Measurements from ENCODE around the gene GSTO1. TPM values are rescaled to one million over a fixed set of nuclear protein-coding genes. Genes with fewer than 3 reads are reported as not detected.

Gene GSTO1
- polyA plus RNA-seq, 1 donor (not counting 4 experiments of a cell fraction or from before 2014, with no cell fraction given): 338 TPM

GRCh38 chr10:104296687-104297436 is 42.2 kb downstream of the GSTO1 start:
- no peaks in the 10 kb centered on the region for H3K27me3 ChIP-seq (ENCODE audit: control insufficient read depth, extremely low read depth, insufficient read depth, low read length)
- no peak overlapping the region for H3K4me2 ChIP-seq (ENCODE audit: control insufficient read depth, extremely low read depth, insufficient read depth, low read depth, low read length)
- peaks cover 16% of the 10 kb centered on the region for H3K4me1 ChIP-seq (ENCODE audit: control insufficient read depth, extremely low read depth, insufficient read depth, low read length)
- no peak for TF ChIP-seq EZH2 (IDR thresholded peaks at IDR 0.05; ENCODE audit: low read length)
- TF ChIP-seq, protein P1, sequence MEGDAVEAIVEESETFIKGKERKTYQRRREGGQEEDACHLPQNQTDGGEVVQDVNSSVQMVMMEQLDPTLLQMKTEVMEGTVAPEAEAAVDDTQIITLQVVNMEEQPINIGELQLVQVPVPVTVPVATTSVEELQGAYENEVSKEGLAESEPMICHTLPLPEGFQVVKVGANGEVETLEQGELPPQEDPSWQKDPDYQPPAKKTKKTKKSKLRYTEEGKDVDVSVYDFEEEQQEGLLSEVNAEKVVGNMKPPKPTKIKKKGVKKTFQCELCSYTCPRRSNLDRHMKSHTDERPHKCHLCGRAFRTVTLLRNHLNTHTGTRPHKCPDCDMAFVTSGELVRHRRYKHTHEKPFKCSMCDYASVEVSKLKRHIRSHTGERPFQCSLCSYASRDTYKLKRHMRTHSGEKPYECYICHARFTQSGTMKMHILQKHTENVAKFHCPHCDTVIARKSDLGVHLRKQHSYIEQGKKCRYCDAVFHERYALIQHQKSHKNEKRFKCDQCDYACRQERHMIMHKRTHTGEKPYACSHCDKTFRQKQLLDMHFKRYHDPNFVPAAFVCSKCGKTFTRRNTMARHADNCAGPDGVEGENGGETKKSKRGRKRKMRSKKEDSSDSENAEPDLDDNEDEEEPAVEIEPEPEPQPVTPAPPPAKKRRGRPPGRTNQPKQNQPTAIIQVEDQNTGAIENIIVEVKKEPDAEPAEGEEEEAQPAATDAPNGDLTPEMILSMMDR (optimal IDR thresholded peaks at IDR 0.05 in 1 of 3, IDR thresholded peaks at IDR 0.05 in 1 of 3, conservative IDR thresholded peaks at IDR 0.05 in 1 of 3; ENCODE audit: extremely low read depth in 1 of 3, insufficient read depth in 2 of 3, low read length in 3 of 3): no peak
- H3K9me3 ChIP-seq (ENCODE audit: control insufficient read depth, low read depth, low read length): no peaks in the 10 kb centered on the region
- H3K27ac ChIP-seq (ENCODE audit: control insufficient read depth, insufficient read depth, low read length): no peak overlapping the region
- no peaks in the 10 kb centered on the region for H4K20me1 ChIP-seq (ENCODE audit: control insufficient read depth, extremely low read depth, insufficient read depth, low read length)
- no peaks in the 10 kb centered on the region for H3K9me1 ChIP-seq (ENCODE audit: control insufficient read depth, extremely low read depth, insufficient read depth, low read length)
- dilution Hi-C loops (cut with MboI; ENCODE audit: extremely low pct_ligation_motif_present, low sequenced_read_pairs): no loop called here
- DNase-seq (ENCODE audit: low read depth, low spot score) (no peak), FAIRE-seq (no peak)
- no peak overlapping the region for H3K4me3 ChIP-seq (ENCODE audit: control insufficient read depth in 2 of 3, extremely low read depth in 1 of 3, insufficient read depth in 2 of 3, low read depth in 1 of 3, low read length in 3 of 3)
- peaks cover 2 to 7% of the 10 kb centered on the region in 2 experiments for H3K36me3 ChIP-seq (ENCODE audit: control insufficient read depth in 2 of 2, extremely low read depth in 1 of 2, insufficient read depth in 2 of 2, low read length in 2 of 2)
- no peaks in the 10 kb centered on the region for H3K79me2 ChIP-seq (ENCODE audit: control insufficient read depth, insufficient read depth, low read length)
- H3K9ac ChIP-seq (ENCODE audit: control insufficient read depth, extremely low read depth, insufficient read depth, low read length): no peak overlapping the region
- no peak overlapping the region for H2AFZ ChIP-seq (ENCODE audit: control insufficient read depth, low read length)

DNA sequence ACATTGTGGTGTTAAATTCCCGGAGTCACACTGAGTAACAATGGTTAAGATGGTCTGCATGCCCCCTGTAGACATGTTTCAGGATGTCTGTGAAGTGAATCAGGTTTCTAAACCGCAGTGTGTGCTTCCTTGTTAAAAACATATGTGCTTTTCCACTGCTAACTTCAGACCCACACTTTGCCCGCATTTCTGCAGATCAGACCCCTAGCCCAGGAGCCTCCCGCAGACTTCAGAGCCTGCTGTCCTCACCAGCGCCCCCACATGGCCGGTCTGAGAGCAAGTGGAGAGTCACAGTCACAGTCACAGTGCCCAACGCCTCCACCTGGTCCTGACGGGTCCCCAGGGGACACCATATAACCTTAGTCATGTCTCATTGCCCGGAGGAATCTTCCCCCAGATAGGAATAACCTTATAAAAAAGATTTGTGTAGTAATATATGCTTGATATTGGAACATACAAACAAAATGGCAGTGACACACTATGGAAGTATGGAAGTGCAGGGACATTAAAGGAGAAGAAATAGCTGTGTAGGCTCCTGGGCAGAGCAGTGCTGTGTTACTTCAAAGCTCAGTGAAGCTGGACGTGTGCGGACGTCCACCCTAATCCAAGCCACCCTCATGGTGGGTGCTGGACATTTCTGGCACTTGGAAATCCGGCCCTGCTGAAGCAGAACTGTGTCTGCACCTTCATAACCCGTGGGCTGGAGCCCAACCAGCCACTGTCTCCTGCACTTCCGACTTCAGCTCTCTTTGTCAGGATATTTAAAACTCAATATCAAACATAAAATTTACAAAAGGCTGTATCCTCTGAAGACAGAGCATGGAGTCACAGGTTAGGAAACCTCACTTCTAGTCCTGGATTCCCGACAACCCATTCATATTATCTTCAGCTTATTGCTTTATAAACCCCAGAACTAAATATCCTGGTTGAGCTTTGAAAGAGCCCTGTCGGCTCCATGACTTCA is 43.3 kb downstream of the GSTO1 start:
- H3K36me3 ChIP-seq (ENCODE audit: control insufficient read depth in 2 of 2, extremely low read depth in 1 of 2, insufficient read depth in 2 of 2, low read length in 2 of 2): peaks cover 2 to 7% of the 10 kb centered on the region in 2 experiments
- no peaks in the 10 kb centered on the region for H3K9me1 ChIP-seq (ENCODE audit: control insufficient read depth, extremely low read depth, insufficient read depth, low read length)
- H3K4me1 ChIP-seq (ENCODE audit: control insufficient read depth, extremely low read depth, insufficient read depth, low read length): peaks cover 13% of the 10 kb centered on the region
- no peaks in the 10 kb centered on the region for H3K79me2 ChIP-seq (ENCODE audit: control insufficient read depth, insufficient read depth, low read length)
- DNase-seq (ENCODE audit: low read depth, low spot score) (no peak), FAIRE-seq (no peak)
- H3K9me3 ChIP-seq (ENCODE audit: control insufficient read depth, low read depth, low read length): no peaks in the 10 kb centered on the region
- no peaks in the 10 kb centered on the region for H3K27me3 ChIP-seq (ENCODE audit: control insufficient read depth, extremely low read depth, insufficient read depth, low read length)
- H3K27ac ChIP-seq (ENCODE audit: control insufficient read depth, insufficient read depth, low read length): no peak overlapping the region
- dilution Hi-C loops (cut with MboI; ENCODE audit: extremely low pct_ligation_motif_present, low sequenced_read_pairs): no loop called here
- H3K9ac ChIP-seq (ENCODE audit: control insufficient read depth, extremely low read depth, insufficient read depth, low read length): no peak overlapping the region
- no peak overlapping the region for H3K4me3 ChIP-seq (ENCODE audit: control insufficient read depth in 2 of 3, extremely low read depth in 1 of 3, insufficient read depth in 2 of 3, low read depth in 1 of 3, low read length in 3 of 3)
- no peak overlapping the region for H3K4me2 ChIP-seq (ENCODE audit: control insufficient read depth, extremely low read depth, insufficient read depth, low read depth, low read length)
- no peak for TF ChIP-seq EZH2 (IDR thresholded peaks at IDR 0.05; ENCODE audit: low read length)
- TF ChIP-seq, protein P1 (optimal IDR thresholded peaks at IDR 0.05 in 1 of 3, IDR thresholded peaks at IDR 0.05 in 1 of 3, conservative IDR thresholded peaks at IDR 0.05 in 1 of 3; ENCODE audit: extremely low read depth in 1 of 3, insufficient read depth in 2 of 3, low read length in 3 of 3): peak; percentile 48 to 55 (median 53)
- no peak overlapping the region for H2AFZ ChIP-seq (ENCODE audit: control insufficient read depth, low read length)
- no peaks in the 10 kb centered on the region for H4K20me1 ChIP-seq (ENCODE audit: control insufficient read depth, extremely low read depth, insufficient read depth, low read length)
